Measurements from ENCODE around the gene XCL1. TPM values are rescaled to one million over a fixed set of nuclear protein-coding genes. Genes with fewer than 3 reads are reported as not detected.

The XCL1 gene
- total and polyA plus RNA-seq, 5 donors from 2014 or later = not detected

GRCh38 chr1:168555508-168556046, 20.8 kb upstream of the XCL1 start:
- no peaks in the 10 kb centered on the region for H3K4me1 ChIP-seq (ENCODE audit: control insufficient read depth, insufficient read depth, low read length, poor library complexity, severe bottlenecking)
- H3K27me3 ChIP-seq (ENCODE audit: control insufficient read depth, insufficient read depth, low read length) = peaks cover 2% of the 10 kb centered on the region
- no peaks in the 10 kb centered on the region for H3K9me3 ChIP-seq (ENCODE audit: control insufficient read depth in 2 of 2, low read length in 2 of 2)
- ATAC-seq (ENCODE audit: low read depth in 2 of 2) (no peak), DNase-seq (no peak)
- H3K9me3 Mint-ChIP-seq = peaks cover 0 to 6% (median 5%) of the 10 kb centered on the region in 7 donors
- H3K27ac Mint-ChIP-seq = peak overlapping the region in 2 of 3 donors; percentile 29 to 63
- H3K27ac ChIP-seq (ENCODE audit: insufficient read depth, low read length, poor library complexity, severe bottlenecking) = no peak overlapping the region
- no peaks in the 10 kb centered on the region for H3K36me3 Mint-ChIP-seq
- H3K4me1 Mint-ChIP-seq = peaks cover 0 to 16% (median 10%) of the 10 kb centered on the region in 4 donors
- no peak overlapping the region for H3K4me3 ChIP-seq (ENCODE audit: low read depth, low read length)
- H3K4me3 Mint-ChIP-seq = no peak overlapping the region
- peaks cover 17% of the 10 kb centered on the region for H3K27me3 Mint-ChIP-seq
- H3K36me3 ChIP-seq (ENCODE audit: control insufficient read depth, insufficient read depth, low read length) = no peaks in the 10 kb centered on the region

DNA sequence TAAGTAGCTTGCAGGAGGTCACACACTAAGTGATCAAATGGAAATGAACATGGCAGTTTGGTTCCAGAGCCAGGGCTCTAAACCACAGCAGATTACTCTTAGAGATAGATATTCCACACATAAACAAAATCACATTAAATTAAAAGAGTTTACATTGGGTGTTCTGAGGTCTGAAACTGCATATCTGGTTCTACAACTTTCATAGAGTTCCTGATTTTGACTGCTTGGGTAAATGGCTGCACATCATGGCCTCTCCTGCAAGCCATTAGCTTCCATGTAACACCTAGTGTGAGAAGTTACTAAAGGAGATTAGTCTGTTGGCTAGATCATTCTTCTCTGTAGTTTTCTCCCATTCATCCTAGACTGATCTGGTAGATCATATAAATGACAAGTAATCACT, 19.8 kb upstream of the XCL1 start:
- H3K27ac ChIP-seq (ENCODE audit: insufficient read depth, low read length, poor library complexity, severe bottlenecking) = no peak overlapping the region
- no peak overlapping the region for H3K4me3 Mint-ChIP-seq
- ATAC-seq (ENCODE audit: low read depth in 2 of 2) (no peak), DNase-seq (no peak)
- no peak overlapping the region for H3K4me3 ChIP-seq (ENCODE audit: low read depth, low read length)
- peaks cover 0 to 2% (median 0%) of the 10 kb centered on the region in 7 donors for H3K9me3 Mint-ChIP-seq
- H3K27me3 ChIP-seq (ENCODE audit: control insufficient read depth, insufficient read depth, low read length) = peaks cover 2% of the 10 kb centered on the region
- no peak overlapping the region for H3K27ac Mint-ChIP-seq
- no peaks in the 10 kb centered on the region for H3K36me3 Mint-ChIP-seq
- H3K27me3 Mint-ChIP-seq = peaks cover 12% of the 10 kb centered on the region
- H3K36me3 ChIP-seq (ENCODE audit: control insufficient read depth, insufficient read depth, low read length) = no peaks in the 10 kb centered on the region
- H3K4me1 Mint-ChIP-seq = peaks cover 0 to 16% (median 7%) of the 10 kb centered on the region in 4 donors
- H3K4me1 ChIP-seq (ENCODE audit: control insufficient read depth, insufficient read depth, low read length, poor library complexity, severe bottlenecking) = no peaks in the 10 kb centered on the region
- no peaks in the 10 kb centered on the region for H3K9me3 ChIP-seq (ENCODE audit: control insufficient read depth in 2 of 2, low read length in 2 of 2)

GRCh38 chr1:168560370-168560769, 16.0 kb upstream of the XCL1 start:
- H3K27ac Mint-ChIP-seq = no peak overlapping the region
- DNase-seq (no peak), ATAC-seq (ENCODE audit: low read depth in 2 of 2) (no peak)
- peaks cover 2% of the 10 kb centered on the region for H3K27me3 ChIP-seq (ENCODE audit: control insufficient read depth, insufficient read depth, low read length)
- H3K36me3 Mint-ChIP-seq = no peaks in the 10 kb centered on the region
- H3K4me3 Mint-ChIP-seq = no peak overlapping the region
- no peaks in the 10 kb centered on the region for H3K36me3 ChIP-seq (ENCODE audit: control insufficient read depth, insufficient read depth, low read length)
- H3K4me1 Mint-ChIP-seq = peaks cover 0 to 10% (median 5%) of the 10 kb centered on the region in 4 donors
- peaks cover 0 to 5% (median 0%) of the 10 kb centered on the region in 7 donors for H3K9me3 Mint-ChIP-seq
- H3K9me3 ChIP-seq (ENCODE audit: control insufficient read depth in 2 of 2, low read length in 2 of 2) = no peaks in the 10 kb centered on the region
- no peaks in the 10 kb centered on the region for H3K4me1 ChIP-seq (ENCODE audit: control insufficient read depth, insufficient read depth, low read length, poor library complexity, severe bottlenecking)
- H3K27ac ChIP-seq (ENCODE audit: insufficient read depth, low read length, poor library complexity, severe bottlenecking) = no peak overlapping the region
- peaks cover 26% of the 10 kb centered on the region for H3K27me3 Mint-ChIP-seq
- no peak overlapping the region for H3K4me3 ChIP-seq (ENCODE audit: low read depth, low read length)

GRCh38 chr1:168561989-168562388, 14.4 kb upstream of the XCL1 start:
- peaks cover 0 to 8% (median under 1%) of the 10 kb centered on the region in 4 donors for H3K4me1 Mint-ChIP-seq
- DNase-seq (no peak), ATAC-seq (ENCODE audit: low read depth in 2 of 2) (no peak)
- Histone ChIP-seq H3K4me3 (ENCODE audit: low read depth, low read length) (no peak overlapping the region), H3K27ac (ENCODE audit: insufficient read depth, low read length, poor library complexity, severe bottlenecking) (no peak overlapping the region), H3K36me3 (ENCODE audit: control insufficient read depth, insufficient read depth, low read length) (no peaks in the 10 kb centered on the region), H3K9me3 (ENCODE audit: control insufficient read depth in 2 of 2, low read length in 2 of 2) (no peaks in the 10 kb centered on the region), H3K4me1 (ENCODE audit: control insufficient read depth, insufficient read depth, low read length, poor library complexity, severe bottlenecking) (no peaks in the 10 kb centered on the region), H3K27me3 (ENCODE audit: control insufficient read depth, insufficient read depth, low read length) (peaks cover 2% of the 10 kb centered on the region)
- H3K9me3 Mint-ChIP-seq = peaks cover 0 to 5% (median 0%) of the 10 kb centered on the region in 7 donors
- no peak overlapping the region for H3K4me3 Mint-ChIP-seq
- peaks cover 26% of the 10 kb centered on the region for H3K27me3 Mint-ChIP-seq
- H3K36me3 Mint-ChIP-seq = no peaks in the 10 kb centered on the region
- H3K27ac Mint-ChIP-seq = no peak overlapping the region

- Histone ChIP-seq H3K9me3 (ENCODE audit: control insufficient read depth in 2 of 2, low read length in 2 of 2) (no peaks in the 10 kb centered on the region), H3K27ac (ENCODE audit: insufficient read depth, low read length, poor library complexity, severe bottlenecking) (no peak overlapping the region), H3K4me3 (ENCODE audit: low read depth, low read length) (no peak overlapping the region), H3K27me3 (ENCODE audit: control insufficient read depth, insufficient read depth, low read length) (peaks cover 7% of the 10 kb centered on the region), H3K4me1 (ENCODE audit: control insufficient read depth, insufficient read depth, low read length, poor library complexity, severe bottlenecking) (no peaks in the 10 kb centered on the region), H3K36me3 (ENCODE audit: control insufficient read depth, insufficient read depth, low read length) (no peaks in the 10 kb centered on the region)
- ATAC-seq (ENCODE audit: low read depth in 2 of 2) (no peak), DNase-seq (no peak)
- Mint-ChIP-seq H3K4me1 (peaks cover 0 to 4% (median 0%) of the 10 kb centered on the region in 4 donors), H3K27ac (no peak overlapping the region), H3K9me3 (peaks cover 0 to 5% (median 0%) of the 10 kb centered on the region in 7 donors), H3K27me3 (peaks cover 29% of the 10 kb centered on the region), H3K4me3 (no peak overlapping the region), H3K36me3 (no peaks in the 10 kb centered on the region)
Measured at GRCh38 chr1:168565825-168566224, 10.6 kb upstream of the XCL1 start.

GRCh38 chr1:168567007-168567406, 9.4 kb upstream of the XCL1 start:
- Histone ChIP-seq H3K4me1 (ENCODE audit: control insufficient read depth, insufficient read depth, low read length, poor library complexity, severe bottlenecking) (no peaks in the 10 kb centered on the region), H3K27ac (ENCODE audit: insufficient read depth, low read length, poor library complexity, severe bottlenecking) (no peak overlapping the region), H3K4me3 (ENCODE audit: low read depth, low read length) (no peak overlapping the region), H3K9me3 (ENCODE audit: control insufficient read depth in 2 of 2, low read length in 2 of 2) (no peaks in the 10 kb centered on the region), H3K27me3 (ENCODE audit: control insufficient read depth, insufficient read depth, low read length) (peaks cover 7% of the 10 kb centered on the region), H3K36me3 (ENCODE audit: control insufficient read depth, insufficient read depth, low read length) (no peaks in the 10 kb centered on the region)
- Mint-ChIP-seq H3K36me3 (no peaks in the 10 kb centered on the region), H3K27me3 (peaks cover 34% of the 10 kb centered on the region), H3K27ac (no peak overlapping the region), H3K4me3 (no peak overlapping the region), H3K4me1 (peaks cover 0 to 4% (median 1%) of the 10 kb centered on the region in 4 donors), H3K9me3 (peaks cover 0 to 5% (median 0%) of the 10 kb centered on the region in 7 donors)
- no peak for ATAC-seq (ENCODE audit: low read depth in 2 of 2)
- DNase-seq = no peak

DNA sequence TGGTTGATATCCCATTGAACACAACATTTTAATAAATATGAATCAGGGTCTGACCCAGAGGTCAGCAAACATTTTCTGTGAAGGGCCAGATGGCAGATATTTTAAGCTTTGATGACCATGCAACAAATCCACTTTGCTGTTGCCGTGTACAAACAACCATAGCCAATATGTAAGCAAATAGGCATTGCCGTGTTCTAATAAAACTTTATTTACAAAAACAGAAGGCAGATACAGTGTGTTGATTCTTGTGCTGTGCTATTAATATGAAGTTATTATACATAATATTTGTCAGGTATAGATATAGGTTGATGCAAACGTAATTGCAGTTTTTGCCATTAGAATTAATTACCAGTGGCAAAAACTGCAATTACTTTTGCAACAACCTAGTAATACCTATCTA, 8.8 kb upstream of the XCL1 start:
- Histone ChIP-seq H3K9me3 (ENCODE audit: control insufficient read depth in 2 of 2, low read length in 2 of 2) (no peaks in the 10 kb centered on the region), H3K4me1 (ENCODE audit: control insufficient read depth, insufficient read depth, low read length, poor library complexity, severe bottlenecking) (no peaks in the 10 kb centered on the region), H3K36me3 (ENCODE audit: control insufficient read depth, insufficient read depth, low read length) (no peaks in the 10 kb centered on the region), H3K27ac (ENCODE audit: insufficient read depth, low read length, poor library complexity, severe bottlenecking) (no peak overlapping the region), H3K4me3 (ENCODE audit: low read depth, low read length) (no peak overlapping the region), H3K27me3 (ENCODE audit: control insufficient read depth, insufficient read depth, low read length) (peaks cover 11% of the 10 kb centered on the region)
- Mint-ChIP-seq H3K27ac (no peak overlapping the region), H3K9me3 (peaks cover 0 to 5% (median 0%) of the 10 kb centered on the region in 7 donors), H3K4me1 (peaks cover 0 to 8% (median 2%) of the 10 kb centered on the region in 4 donors), H3K4me3 (no peak overlapping the region), H3K36me3 (no peaks in the 10 kb centered on the region), H3K27me3 (peaks cover 39% of the 10 kb centered on the region)
- ATAC-seq (ENCODE audit: low read depth in 2 of 2) (no peak), DNase-seq (no peak)

DNA sequence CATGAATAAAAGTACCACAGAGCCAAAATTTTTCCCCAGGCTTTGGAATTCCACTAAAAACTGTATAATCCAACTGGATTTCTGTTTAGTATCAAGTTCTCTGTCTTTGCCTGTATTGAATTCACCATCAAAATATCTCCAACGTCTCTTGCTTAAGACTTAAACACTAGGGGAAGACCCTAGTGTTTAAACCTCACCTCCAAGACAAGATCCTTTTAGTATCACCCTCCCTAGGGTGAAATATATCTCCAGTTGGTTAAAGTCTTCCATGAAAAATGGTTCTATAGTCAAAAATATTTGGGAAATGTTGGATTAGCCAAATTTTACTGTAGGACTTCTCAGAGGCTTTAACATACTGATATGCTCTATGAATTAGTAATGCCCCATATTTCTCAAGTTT, 8.1 kb upstream of the XCL1 start:
- Mint-ChIP-seq H3K36me3 (no peaks in the 10 kb centered on the region), H3K27ac (no peak overlapping the region), H3K4me1 (peaks cover 0 to 8% (median 0%) of the 10 kb centered on the region in 4 donors), H3K4me3 (no peak overlapping the region), H3K27me3 (peaks cover 36% of the 10 kb centered on the region), H3K9me3 (peaks cover 0 to 5% (median 0%) of the 10 kb centered on the region in 7 donors)
- Histone ChIP-seq H3K27ac (ENCODE audit: insufficient read depth, low read length, poor library complexity, severe bottlenecking) (no peak overlapping the region), H3K36me3 (ENCODE audit: control insufficient read depth, insufficient read depth, low read length) (no peaks in the 10 kb centered on the region), H3K4me1 (ENCODE audit: control insufficient read depth, insufficient read depth, low read length, poor library complexity, severe bottlenecking) (no peaks in the 10 kb centered on the region), H3K4me3 (ENCODE audit: low read depth, low read length) (no peak overlapping the region), H3K27me3 (ENCODE audit: control insufficient read depth, insufficient read depth, low read length) (peaks cover 11% of the 10 kb centered on the region), H3K9me3 (ENCODE audit: control insufficient read depth in 2 of 2, low read length in 2 of 2) (no peaks in the 10 kb centered on the region)
- DNase-seq (no peak), ATAC-seq (ENCODE audit: low read depth in 2 of 2) (no peak)
